GM19351 (cell line): ENCODE data around the gene CIZ1.
"Not testable (repeated sequence)": the region's sequence is repeated elsewhere in the genome, so short reads cannot be mapped to it uniquely, and the experiment has no call there.

Experiments used
- ATAC-seq: cut with Tn5 transposase; IDR thresholded peaks from one replicate; pipeline ENCODE4 v1.9.1; 2021; ENCODE audit warnings: mild to moderate bottlenecking, moderate library complexity; ENCODE audit not compliant: unreplicated experiment

Gene CIZ1

DNA sequence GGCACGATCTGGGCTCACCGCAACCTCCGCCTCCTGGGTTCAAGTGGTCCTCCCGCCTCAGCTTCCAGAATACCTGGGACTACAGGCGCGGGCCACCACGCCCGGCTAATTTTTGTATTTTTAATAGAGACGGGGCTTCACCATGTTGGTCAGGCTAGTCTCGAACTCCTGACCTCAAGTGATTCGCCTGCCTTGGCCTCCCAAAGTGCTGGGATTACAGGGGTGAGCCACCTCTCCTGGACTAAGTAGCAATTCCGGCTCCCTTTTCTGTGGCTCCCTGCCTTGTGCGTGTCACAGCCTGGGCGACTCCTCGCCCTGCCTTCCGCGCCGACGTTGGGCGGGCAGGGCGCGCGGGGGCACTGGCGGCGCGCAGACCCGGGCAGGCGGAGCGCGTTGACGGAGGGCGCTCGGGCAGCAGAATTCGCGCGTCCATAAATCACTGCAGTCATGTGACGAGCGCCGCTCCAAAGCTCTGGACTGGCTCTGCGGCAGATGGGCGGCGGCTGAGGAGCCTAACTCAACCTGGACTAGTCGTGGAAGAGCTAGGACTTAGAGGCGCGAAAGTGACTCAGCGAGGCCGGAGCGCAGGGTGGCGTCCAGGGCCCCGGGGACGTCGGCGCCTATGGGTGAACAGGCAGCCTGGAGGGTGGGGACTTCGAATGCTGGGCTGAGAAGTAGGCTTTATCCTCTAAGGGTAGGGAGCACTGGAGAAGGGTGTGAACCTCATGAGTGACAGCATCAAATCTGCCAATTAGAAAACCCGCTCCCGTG is 1.4 kb upstream of the CIZ1 start:
- ATAC-seq: no peak

DNA sequence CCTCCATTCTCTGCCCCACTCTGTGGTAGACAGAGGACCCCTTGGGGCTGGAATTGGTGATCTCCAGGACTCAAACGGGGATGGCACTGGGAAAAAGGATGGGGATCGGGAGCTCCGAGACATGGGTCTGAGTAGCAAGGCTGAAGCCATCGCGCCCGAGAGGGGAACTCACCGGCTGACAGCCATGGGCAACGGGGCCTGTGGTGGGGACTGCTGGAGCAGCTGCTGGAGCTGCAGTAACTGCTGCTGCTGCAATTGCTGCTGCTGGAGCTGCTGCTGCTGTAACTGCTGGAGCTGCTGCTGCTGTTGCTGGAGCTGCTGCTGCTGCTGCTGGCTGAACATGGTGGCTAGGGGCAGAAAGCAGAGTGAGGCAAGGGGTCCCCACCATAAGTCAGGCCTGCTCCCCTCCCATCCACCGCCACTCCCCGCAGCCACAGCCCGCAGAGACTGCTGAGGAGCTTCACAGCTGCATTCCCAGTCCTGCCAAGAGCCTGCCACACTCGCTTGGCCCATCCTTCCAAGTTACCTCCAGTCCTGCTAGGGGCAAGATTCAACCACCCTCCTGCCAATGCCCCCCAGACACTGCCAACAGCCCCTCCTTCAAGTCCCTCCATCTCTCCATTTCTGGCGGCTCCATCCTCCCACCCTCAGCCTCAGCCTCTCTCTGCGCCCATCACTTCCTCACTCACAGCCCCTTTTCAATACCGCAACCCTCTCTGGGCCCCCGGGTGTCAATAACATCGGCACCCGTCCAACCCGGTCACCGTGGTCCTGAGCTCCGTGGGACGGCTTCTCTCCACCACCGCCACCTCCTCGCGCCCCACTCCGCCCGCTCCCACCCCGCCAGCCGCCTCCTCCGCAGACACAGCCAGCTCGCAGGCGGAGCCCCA is 611 bp downstream of the CIZ1 start:
- peak; percentile 40 for ATAC-seq

DNA sequence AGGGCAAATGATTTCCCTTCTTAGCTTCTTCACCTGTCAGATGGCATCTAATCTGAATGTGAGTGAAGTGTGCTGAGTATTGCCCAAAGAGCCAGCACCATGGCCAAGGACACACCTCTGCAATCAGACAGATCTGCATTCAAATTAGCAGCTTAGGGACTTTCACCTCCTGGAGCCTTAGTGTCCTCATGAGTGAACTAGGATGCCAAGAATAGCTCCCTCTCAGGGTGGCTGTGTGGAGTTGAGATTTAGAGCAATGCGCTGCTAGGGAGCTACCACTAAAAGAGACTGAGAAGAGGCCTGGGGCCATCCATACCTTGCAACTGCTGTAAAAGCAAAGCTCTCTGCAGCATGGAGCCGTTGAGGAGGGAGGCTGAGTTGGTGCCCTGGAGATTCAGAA is 1.4 kb downstream of the CIZ1 start:
- ATAC-seq: no peak

DNA sequence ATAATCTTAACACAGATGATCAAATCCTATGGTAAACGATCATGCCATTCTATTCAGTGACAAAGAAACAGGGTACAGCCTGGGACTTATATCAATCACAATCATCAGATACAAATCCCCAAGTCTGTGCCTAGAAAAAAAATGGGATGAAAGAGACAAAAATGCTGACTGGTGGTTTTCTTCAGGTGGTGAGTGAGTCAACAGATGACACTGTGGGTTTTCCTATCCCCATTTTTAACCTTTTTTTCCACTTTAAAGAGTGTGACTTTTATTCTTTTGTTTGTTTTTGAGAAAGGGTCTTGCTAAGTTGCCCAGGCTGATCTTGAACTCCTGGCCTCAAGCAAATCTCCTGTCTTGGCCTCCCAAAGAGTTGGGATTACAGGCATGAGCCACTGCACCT is 3.2 kb downstream of the CIZ1 start:
- no peak for ATAC-seq

DNA sequence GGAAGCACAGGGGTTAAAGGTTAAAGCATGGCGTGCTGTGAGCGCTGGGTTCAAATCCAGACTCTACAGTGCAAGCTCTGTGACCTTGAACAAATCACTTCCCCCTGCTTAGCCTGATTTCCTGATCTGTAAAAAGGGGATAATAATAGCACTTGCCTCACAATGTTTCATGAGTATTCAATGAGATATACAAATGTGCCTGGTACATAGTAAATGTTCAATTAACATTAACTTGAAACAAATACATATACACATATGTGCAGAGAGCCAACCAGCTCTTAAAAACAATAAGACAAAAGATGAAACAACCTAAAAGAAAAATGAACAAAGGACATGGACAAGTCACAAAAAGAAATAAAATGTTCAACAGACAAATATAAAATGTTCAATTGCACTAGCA is 4.0 kb downstream of the CIZ1 start:
- no peak for ATAC-seq

DNA sequence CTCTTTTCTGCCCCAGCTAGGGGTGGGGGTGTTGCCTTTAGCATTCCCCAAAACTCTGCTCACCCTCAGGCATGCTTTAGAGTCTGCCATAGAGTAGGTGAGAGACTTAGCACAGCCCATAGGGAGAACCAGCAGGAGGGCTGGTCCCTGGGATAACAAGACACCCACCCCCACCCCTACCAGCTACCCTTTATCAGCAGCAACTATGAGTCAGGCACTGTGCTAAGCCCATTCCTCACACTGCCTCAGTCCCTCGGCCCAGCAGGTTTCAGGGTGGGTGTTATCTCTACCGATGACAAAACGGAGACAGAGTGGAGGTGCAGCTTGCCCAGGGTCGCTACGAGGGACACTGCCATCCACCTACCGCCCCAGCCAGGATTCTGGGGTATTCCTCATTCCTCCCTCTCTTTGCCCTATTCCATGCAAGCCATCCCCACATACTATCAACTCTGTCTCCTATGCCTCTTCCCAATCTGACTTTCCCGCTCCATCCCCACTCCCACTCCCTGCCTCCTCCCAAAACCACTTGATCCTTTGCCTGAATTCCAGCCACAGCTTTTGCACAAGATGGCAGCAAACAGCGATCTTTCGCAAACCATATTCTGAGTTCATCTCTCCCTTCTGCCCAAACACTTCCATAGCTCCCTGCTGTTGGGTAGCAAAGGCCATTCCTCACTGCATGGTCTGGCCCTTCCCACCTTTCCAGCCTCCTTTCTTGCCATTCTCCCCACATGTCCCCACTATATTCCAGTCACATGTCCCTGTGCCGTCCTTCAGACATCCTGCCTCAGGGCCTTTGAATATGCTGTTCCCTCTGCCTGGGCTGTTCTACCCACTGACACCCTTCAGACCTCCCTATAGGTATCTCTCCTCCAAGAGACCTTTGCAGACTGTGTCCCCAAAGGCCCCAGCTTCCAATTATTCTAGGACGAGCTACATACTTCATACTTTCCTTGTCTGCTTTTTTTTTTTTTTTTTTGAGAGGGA is 5.1 kb downstream of the CIZ1 start:
- no peak for ATAC-seq

DNA sequence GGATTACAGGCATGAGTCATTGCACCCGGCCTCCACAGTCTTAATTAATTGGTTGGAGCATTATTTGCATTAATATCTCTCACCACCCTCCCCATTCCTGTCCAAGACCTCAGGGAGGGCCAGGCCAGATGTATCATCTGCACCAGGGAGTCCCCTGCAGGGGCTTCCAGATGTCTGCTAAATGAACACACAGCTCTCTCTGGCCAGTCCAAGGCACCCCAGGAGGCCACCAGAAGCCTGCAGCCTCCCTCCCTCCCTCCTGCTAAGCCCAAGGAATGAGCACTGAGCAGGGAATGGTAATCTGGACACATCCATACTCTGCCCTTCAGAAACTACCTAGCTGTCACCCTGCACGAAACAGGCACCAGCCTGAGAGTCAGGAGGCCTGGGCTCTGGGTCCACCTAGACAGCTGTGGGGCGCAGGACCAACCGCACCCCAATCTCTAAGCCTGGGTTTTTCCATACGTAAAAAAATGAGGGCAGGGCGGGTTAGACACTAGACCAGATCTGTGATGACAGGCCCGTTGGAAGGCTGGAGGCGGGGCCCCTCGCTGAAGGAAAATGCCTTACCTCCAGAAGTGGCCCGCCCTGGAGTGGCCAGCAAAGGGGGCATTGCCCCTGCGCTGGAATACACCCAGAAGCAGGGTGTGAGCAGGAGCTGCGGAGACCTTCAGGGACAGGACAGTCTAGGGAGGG is 8.3 kb downstream of the CIZ1 start:
- ATAC-seq: no peak

DNA sequence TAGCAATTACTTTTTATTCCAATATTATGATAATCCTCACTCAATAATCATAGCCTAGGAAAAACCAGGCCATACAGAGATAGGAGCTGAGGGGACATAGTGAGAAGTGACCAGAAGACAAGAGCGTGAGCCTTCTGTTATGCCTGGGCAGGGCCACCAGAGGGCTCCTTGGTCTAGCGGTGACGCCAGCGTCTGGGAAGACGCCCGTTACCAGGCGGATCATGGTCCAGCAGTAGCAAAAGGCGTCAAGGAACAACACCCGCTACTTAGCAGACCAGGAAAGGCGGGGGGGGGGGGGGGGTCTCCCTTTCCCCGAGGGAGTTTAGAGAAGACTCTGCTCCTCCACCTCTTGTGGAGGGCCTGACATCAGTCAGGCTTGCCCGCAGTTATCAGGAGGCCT is 9.9 kb downstream of the CIZ1 start:
- not testable (repeated sequence) for ATAC-seq

DNA sequence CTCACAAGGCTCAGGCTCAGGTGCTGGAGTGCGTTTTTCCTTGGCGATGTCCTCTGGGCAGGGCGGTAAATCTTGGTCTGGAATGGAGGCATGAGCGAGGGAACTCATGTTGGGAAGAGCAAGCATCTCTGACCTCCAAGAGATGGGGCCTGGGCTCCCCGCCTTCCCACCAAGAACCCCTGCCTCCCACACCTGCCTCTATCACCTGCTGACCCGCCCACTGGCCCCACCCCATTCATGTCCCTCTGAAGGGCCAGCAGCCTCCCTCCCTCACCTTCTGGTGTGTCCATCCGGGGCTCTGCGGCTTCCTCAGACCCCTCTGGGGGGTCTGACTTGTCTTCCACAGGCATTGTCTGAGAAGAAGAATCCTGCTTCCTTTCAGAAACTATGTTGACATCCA is 10.9 kb downstream of the CIZ1 start:
- no peak for ATAC-seq

DNA sequence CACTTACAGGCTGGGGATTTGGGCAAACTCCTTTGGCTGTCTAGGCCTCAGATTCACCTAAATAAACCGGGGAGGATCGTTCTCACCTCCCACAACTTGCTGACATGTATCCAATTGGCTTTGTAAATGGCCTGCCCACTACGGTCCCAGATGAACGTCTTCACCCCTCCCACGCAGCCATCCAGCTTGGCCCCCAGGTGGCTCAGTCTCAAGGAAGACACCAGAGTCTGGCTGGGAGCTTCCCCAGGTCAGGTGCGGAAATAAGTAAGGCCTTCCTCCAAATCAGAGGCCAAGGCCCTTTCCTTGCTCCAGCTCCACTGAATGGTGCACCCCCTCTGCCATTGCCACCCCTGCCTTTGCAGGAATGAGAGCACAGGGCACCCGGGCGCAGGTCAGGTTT is 11.4 kb downstream of the CIZ1 start:
- no peak for ATAC-seq

DNA sequence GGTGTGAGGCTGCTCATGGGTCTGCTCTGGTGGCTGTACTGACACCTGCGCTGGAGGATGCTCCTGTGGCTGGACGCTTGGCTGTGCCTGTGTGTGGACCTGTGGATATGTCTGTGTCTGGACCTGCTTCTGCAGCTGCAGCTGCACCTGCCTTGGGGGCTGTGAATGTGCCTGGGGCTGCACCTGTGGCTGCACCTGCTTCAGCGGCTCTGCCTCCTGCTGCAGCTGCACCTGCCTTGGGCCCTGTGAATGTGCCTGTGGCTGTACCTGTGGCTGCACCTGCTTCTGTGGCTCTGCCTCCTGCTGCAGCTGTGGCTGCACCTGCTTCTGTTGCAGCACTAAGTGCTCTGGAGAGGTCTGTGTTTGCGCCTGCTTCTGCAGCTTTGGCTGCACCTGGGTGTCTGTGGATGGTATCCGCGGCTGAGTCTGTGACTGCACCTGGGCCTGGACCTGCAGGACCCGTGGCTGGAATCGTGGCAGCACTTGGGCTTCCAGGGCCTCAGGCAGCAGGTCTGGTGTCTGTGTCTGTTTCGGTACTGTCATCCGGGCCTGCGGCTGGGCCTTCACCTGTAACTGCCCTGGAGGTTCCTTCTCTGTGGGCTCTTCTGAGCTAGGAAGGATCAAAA is 12.5 kb downstream of the CIZ1 start:
- ATAC-seq: no peak

DNA sequence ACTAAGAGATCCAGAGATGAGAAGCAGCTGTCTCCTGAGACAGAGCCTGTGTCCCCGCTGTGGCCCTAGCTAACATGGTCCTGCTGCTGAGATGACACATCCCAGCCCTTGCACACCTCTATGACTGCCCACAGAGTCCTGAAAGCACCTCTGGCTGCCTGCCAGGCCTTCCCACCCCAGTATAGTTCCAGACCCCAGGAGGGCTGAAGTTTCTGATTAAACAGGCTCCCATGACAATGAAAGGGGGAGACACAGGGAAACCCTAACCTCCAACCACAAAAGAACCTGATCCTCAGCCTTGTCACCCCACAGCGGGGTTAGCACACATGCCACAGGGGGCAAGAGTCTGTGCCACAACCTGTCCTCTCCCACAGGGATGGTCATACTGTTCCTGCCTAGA is 15.6 kb downstream of the CIZ1 start:
- ATAC-seq: no peak

DNA sequence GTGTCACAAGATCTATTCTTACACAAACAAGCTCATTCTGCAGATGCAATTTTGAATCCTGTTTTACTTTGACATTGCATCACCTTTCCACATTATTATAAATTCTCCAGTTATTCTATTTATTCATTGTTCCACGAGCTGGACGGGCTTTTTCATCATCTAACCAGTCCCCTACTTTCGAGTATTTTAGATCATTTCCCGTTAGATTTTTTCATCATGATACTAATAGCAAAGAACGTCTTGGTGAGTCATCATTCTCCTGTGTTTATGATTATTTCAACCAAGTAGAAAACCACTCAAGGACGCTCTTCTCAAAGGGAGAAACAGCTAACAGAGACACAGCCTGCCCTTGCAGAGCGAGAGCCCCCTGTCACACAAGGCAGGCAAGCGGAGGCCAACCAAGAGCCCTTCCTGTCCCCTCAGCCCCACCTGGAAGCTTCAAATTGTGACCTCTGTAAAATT is 16.2 kb downstream of the CIZ1 start:
- no peak for ATAC-seq

DNA sequence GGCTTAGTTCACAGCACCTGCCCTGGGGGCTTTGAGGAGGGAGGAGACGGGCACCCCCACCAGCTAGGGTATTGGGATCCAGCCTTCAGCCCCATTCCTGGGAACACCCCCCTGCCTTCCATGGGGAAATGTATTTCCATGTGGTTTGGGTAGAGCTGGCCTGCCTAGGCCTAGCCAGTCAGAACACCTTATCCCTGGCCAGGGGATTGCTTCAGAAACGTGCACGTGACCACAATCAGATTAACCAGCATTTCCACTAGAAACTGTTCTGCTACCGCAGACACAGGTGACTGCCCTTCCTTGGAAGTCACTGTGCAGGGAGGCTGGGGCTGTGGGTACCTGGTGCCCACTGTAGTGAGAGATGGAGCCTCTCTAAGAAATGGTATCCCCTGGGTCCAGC is 17.3 kb downstream of the CIZ1 start:
- ATAC-seq: no peak

DNA sequence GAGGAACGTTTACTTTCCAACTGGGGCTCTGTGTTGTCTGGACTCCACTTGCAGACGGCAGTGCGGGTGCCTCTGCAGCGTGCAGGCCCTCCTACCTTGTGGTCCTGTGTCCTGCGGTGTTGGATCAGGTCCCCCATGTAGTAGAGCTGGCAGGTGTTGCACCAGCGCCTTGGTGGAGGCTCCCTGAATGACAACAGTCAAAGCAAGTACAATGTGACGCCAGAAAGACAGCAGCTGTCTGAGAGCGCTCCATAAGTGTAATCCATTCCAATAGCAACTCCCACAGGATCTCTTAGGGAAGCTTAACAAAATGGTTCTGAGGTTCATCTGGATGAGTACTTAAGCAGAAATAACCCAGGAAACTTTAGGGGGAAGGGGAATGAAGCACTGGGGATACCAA is 21.4 kb downstream of the CIZ1 start:
- ATAC-seq: no peak

DNA sequence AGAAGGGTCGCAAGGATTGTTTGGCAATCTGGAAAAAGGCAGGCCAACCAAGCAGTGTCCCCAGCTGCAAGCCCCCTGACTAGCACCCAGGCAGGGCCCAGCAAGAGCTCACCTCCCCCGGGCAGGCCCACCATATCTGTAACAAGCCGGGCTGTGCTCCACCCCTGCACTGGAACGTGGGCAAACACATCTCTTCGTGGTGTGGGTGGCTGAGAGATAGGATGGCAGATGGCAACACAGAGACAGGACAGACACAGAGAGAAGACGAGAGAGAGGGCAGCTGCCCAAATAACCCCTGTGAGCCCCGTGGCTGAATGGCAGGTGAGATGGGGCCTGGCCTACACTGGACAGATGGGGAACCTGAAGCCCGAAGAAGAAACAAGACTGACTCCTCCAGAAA is 21.9 kb downstream of the CIZ1 start:
- no peak for ATAC-seq

DNA sequence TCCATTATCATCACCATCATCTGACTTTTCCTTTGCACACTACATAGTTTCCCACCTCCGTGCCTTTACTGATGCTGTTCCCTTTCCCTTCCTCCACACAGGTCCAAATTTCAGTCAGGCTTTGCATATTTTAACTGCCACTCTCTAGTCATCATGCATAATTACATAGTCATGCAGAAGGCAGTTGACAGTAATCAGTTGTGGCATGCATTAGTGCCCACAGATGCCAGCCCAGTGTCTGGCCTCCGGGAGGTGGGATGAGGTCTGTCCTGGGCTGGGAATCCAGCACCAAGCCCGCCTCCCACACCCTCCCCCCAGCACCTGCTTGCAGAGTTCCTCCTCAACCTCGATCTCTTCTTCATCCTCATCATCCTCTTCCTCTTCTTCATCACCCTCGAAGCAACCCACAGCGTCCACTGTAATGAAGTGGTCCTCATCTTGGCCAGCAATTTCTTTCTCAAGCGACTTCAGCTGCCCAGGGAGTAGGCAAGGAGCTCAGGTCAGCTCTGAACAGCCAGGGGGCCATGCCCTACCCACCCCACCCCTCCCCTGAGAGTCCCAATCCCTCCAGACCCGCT is 22.6 kb downstream of the CIZ1 start:
- no peak for ATAC-seq

DNA sequence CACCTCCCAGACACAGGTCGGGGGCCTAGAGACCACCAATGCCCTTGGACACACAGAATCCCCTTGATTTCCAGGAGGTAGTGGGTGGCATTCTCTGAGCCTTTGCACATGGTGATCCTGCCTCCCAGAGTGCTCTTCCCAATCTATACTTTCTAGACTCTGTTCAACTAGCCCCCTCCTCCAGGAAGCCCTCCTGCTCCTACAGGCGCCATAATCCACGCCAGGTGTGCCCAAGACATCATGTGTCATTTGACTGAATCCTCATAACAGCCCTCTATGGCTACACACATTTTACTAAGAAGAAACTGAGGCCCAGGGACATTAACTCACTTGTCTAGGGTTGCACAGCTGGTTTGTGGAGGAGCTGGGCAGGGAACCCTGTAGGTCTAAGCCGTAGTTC is 24.2 kb downstream of the CIZ1 start:
- no peak for ATAC-seq

DNA sequence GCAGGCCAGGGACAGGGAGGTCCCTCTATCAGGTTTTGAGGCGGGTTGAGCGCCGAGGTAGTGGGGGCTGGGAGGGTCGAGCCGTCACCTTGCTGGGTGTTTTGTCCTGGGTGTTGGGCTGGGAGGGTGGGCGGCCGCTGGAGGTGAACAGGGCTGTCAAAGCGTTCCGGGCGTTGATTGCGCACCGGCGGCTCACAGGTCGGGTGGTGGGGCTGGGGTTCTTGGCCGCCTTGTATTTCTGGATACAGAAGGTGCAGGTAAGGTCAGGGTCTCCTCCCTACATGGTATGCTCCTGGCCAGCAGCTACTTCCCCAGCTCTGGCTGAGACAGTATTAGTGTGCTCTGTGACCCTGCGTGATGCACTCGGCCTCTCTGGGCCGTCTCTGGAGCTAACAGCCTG is 25.2 kb downstream of the CIZ1 start:
- no peak for ATAC-seq
